H9 (cell line): ENCODE measurements around the gene CRACR2B. TPM values are rescaled to one million over a fixed set of nuclear protein-coding genes. Genes with fewer than 3 reads are reported as not detected.

Experiments
- DNase-seq: peaks from one replicate; pipeline ENCODE4 v3.0.0-alpha.2; 2017
- H2AFZ ChIP-seq: one replicate; pipeline ENCODE4 v1.6.1; 2013; ENCODE audit warnings: mild to moderate bottlenecking, low read length, control low read depth, moderate library complexity
- H2AK5ac ChIP-seq: 2 replicates; pipeline ENCODE4 v1.6.1; 2013; ENCODE audit warnings: low read length, control low read depth, mixed read lengths; ENCODE audit not compliant: insufficient read length
- H2BK120ac ChIP-seq: one replicate; pipeline ENCODE4 v1.6.1; 2013; ENCODE audit warnings: low read depth, mild to moderate bottlenecking, low read length, control low read depth, inconsistent platforms; ENCODE audit not compliant: poor library complexity, severe bottlenecking
- H2BK12ac ChIP-seq: 2 replicates; pipeline ENCODE4 v1.6.1; 2013; ENCODE audit warnings: low read length, control low read depth, mixed read lengths, low read depth; ENCODE audit not compliant: insufficient read length
- H2BK15ac ChIP-seq: 2 replicates; pipeline ENCODE4 v1.6.1; 2013; ENCODE audit warnings: low read depth, low read length, control low read depth
- H2BK20ac ChIP-seq: one replicate; pipeline ENCODE4 v1.6.1; 2013; ENCODE audit warnings: low read depth, mild to moderate bottlenecking, low read length, control low read depth, inconsistent platforms; ENCODE audit not compliant: poor library complexity, severe bottlenecking
- H2BK5ac ChIP-seq: 2 replicates; pipeline ENCODE4 v1.6.1; 2013; ENCODE audit warnings: low read length, control low read depth, mixed read lengths; ENCODE audit not compliant: insufficient read length
- H3K14ac ChIP-seq: 2 replicates; pipeline ENCODE4 v1.6.1; 2013; ENCODE audit warnings: low read length, control low read depth; ENCODE audit not compliant: insufficient read depth
- H3K18ac ChIP-seq: 2 replicates; pipeline ENCODE4 v1.6.1; 2013; ENCODE audit warnings: low read depth, mild to moderate bottlenecking, mixed read lengths, low read length, control low read depth; ENCODE audit not compliant: insufficient read length
- H3K23ac ChIP-seq: 2 replicates; pipeline ENCODE4 v1.6.1; 2013; ENCODE audit warnings: low read length, control low read depth, mixed read lengths, low read depth; ENCODE audit not compliant: insufficient read length
- H3K23me2 ChIP-seq: 2 replicates; pipeline ENCODE4 v1.6.1; 2013; ENCODE audit warnings: low read depth, mild to moderate bottlenecking, mixed read lengths, low read length, control low read depth; ENCODE audit not compliant: insufficient read length, poor library complexity, severe bottlenecking
- H3K27ac ChIP-seq: 2 replicates; pipeline ENCODE4 v1.5.1; 2013; ENCODE audit warnings: low read length, control low read depth, mixed read lengths, low read depth; ENCODE audit not compliant: insufficient read length
- H3K27me3 ChIP-seq: 2 replicates; pipeline ENCODE4 v1.6.1; 2013; ENCODE audit warnings: low read length, control low read depth, inconsistent platforms; ENCODE audit not compliant: insufficient read depth
- H3K4ac ChIP-seq: 2 replicates; pipeline ENCODE4 v1.6.1; 2013; ENCODE audit warnings: low read depth, mild to moderate bottlenecking, control low read depth, inconsistent platforms, low read length, moderate library complexity
- H3K4me1 ChIP-seq: 2 replicates; pipeline ENCODE4 v1.6.1; 2013; ENCODE audit warnings: low read length, control low read depth, inconsistent platforms; ENCODE audit not compliant: insufficient read depth
- H3K4me2 ChIP-seq: 2 replicates; pipeline ENCODE4 v1.6.1; 2013; ENCODE audit warnings: low read length, control low read depth, mixed read lengths; ENCODE audit not compliant: insufficient read length, insufficient read depth
- H3K56ac ChIP-seq: 2 replicates; pipeline ENCODE4 v1.6.1; 2013; ENCODE audit warnings: low read depth, mild to moderate bottlenecking, mixed read lengths, low read length, control low read depth; ENCODE audit not compliant: insufficient read length
- H3K79me1 ChIP-seq: 2 replicates; pipeline ENCODE4 v1.6.1; 2013; ENCODE audit warnings: low read depth, mild to moderate bottlenecking, moderate library complexity, low read length, control low read depth, inconsistent platforms; ENCODE audit not compliant: insufficient read depth, poor library complexity, severe bottlenecking
- H3K79me2 ChIP-seq: 2 replicates; pipeline ENCODE4 v1.6.1; 2013; ENCODE audit warnings: low read length, control low read depth, inconsistent platforms; ENCODE audit not compliant: insufficient read depth
- H3K9ac ChIP-seq: 2 replicates; pipeline ENCODE4 v1.6.1; 2013; ENCODE audit warnings: low read length, control low read depth, mixed read lengths; ENCODE audit not compliant: insufficient read length; ENCODE audit errors: extremely low read depth
- H3K9me3 ChIP-seq: one replicate; pipeline ENCODE4 v1.6.1; 2013; ENCODE audit warnings: low read depth, low read length, inconsistent platforms; ENCODE audit not compliant: control insufficient read depth
- H3T11ph ChIP-seq: one replicate; pipeline ENCODE4 v1.6.1; 2013; ENCODE audit warnings: mild to moderate bottlenecking, low read length, control low read depth, inconsistent platforms
- H4K20me1 ChIP-seq: one replicate; pipeline ENCODE4 v1.6.1; 2013; ENCODE audit not compliant: control insufficient read depth, insufficient read length, insufficient read depth
- H4K5ac ChIP-seq: 2 replicates; pipeline ENCODE4 v1.6.1; 2013; ENCODE audit warnings: low read depth, mild to moderate bottlenecking, mixed read lengths, low read length, control low read depth; ENCODE audit not compliant: insufficient read length
- H4K8ac ChIP-seq: replicated peaks from 2 replicates; pipeline ENCODE4 v1.6.1; 2013; ENCODE audit warnings: low read length, control low read depth, mixed read lengths, low read depth; ENCODE audit not compliant: insufficient read length
- H4K91ac ChIP-seq: 2 replicates; pipeline ENCODE4 v1.6.1; 2013; ENCODE audit warnings: low read depth, mild to moderate bottlenecking, moderate library complexity, mixed read lengths, low read length, control low read depth; ENCODE audit not compliant: insufficient read length
- H3K27ac Mint-ChIP-seq, 3 experiments: 2 replicates in 2 of 3; 3 replicates in 1 of 3; pipeline ENCODE4 v1.8.0; 2020 to 2021; ENCODE audit warnings: mixed read lengths in 3 of 3, mild to moderate bottlenecking in 1 of 3, moderate library complexity in 1 of 3
- H3K27me3 Mint-ChIP-seq: 2 replicates; pipeline ENCODE4 v1.8.0; 2021; ENCODE audit warnings: low read depth, mild to moderate bottlenecking, moderate library complexity, mixed read lengths
- H3K36me3 Mint-ChIP-seq, 3 experiments: 2 replicates in 2 of 3; 3 replicates in 1 of 3; pipeline ENCODE4 v1.8.0; 2020 to 2021; ENCODE audit warnings: low read depth in 3 of 3, mixed read lengths in 3 of 3; ENCODE audit not compliant: insufficient read depth in 1 of 3
- H3K4me1 Mint-ChIP-seq, 2 experiments: 2 replicates each; pipeline ENCODE4 v1.8.0; 2020; ENCODE audit warnings: mixed read lengths in 2 of 2
- H3K4me3 Mint-ChIP-seq, 2 experiments: 2 replicates in 1 of 2; 3 replicates in 1 of 2; pipeline ENCODE4 v1.8.0; 2020 to 2021; ENCODE audit warnings: mild to moderate bottlenecking in 2 of 2, mixed read lengths in 2 of 2, moderate library complexity in 1 of 2
- H3K9me3 Mint-ChIP-seq, 2 experiments: 2 replicates in 1 of 2; 3 replicates in 1 of 2; pipeline ENCODE4 v1.8.0; 2020; ENCODE audit warnings: mild to moderate bottlenecking in 2 of 2, mixed read lengths in 2 of 2, moderate library complexity in 1 of 2
- CTCF ChIP-seq: fragments of 200-600 bp; sonication (generic); conservative IDR thresholded peaks from 3 replicates; pipeline ENCODE4 v1.8.0; 2021; ENCODE audit warnings: antibody characterized with exemption, mild to moderate bottlenecking
- WGBS: extraction: QIAGEN DNeasy Blood & Tissue Kit; methylation state at CpG from one replicate; pipeline ENCODE4 v1.1.7; 2013; ENCODE audit warnings: missing lambda C conversion rate, low lambda C conversion rate, mixed read lengths; ENCODE audit not compliant: insufficient read length; ENCODE audit errors: extremely low coverage; 5-methylcytosine and 5-hydroxymethylcytosine counted together
- total RNA-seq: library from RNA; stranded (reverse); gene quantifications from 2 replicates; pipeline ENCODE4 v1.2.1, GENCODE V29; 2021

Gene CRACR2B
- total RNA-seq, 1 experiment from 2014 or later = 29.0 TPM

DNA sequence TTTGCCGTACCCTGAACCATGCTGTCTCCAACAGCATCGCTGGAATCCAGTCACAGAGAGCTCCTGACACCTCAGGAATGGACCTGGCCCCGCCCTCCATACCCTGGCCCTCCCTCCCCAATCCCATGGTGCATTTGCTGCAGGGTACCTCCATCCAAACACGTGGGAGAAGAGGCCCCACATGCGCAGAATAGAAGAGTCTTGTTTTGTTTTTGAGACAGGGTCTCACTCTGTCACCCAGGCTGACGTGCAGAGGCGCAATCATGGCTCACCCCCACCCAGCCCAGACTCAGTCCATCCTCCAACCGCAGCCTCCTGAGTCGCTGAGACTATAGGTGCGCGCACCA lies 11.3 kb upstream of the CRACR2B start:
- Histone ChIP-seq H3K23me2 (peaks cover 5% of the 10 kb centered on the region), H4K8ac (no peak overlapping the region), H2BK12ac (no peak overlapping the region), H3K56ac (no peak overlapping the region), H3K79me1 (no peaks in the 10 kb centered on the region), H4K5ac (no peak overlapping the region), H3K4ac (no peak overlapping the region), H3K9me3 (no peaks in the 10 kb centered on the region), H3K18ac (no peak overlapping the region), H3T11ph (no peak overlapping the region), H2BK15ac (no peak overlapping the region), H4K20me1 (no peaks in the 10 kb centered on the region), H2BK120ac (no peak overlapping the region), H2BK20ac (no peak overlapping the region), H3K4me1 (no peaks in the 10 kb centered on the region), H2BK5ac (no peak overlapping the region), H2AFZ (no peak overlapping the region), H3K9ac (no peak overlapping the region), H3K79me2 (no peaks in the 10 kb centered on the region), H4K91ac (no peak overlapping the region), H3K27ac (no peak overlapping the region), H3K23ac (no peak overlapping the region), H3K4me2 (no peak overlapping the region), H3K14ac (no peak overlapping the region; the same call in 1 of the 2 replicates), H3K27me3 (no peaks in the 10 kb centered on the region), H2AK5ac (no peak overlapping the region)
- Mint-ChIP-seq H3K9me3 (no peaks in the 10 kb centered on the region), H3K36me3 (peaks cover 16 to 28% (median 18%) of the 10 kb centered on the region in 3 experiments; a peak in 6 of 7 replicates), H3K4me3 (no peak overlapping the region), H3K27ac (peak overlapping the region in 1 of 3 experiments; percentile 63; a peak in 1 of 7 replicates), H3K27me3 (peaks cover 2% of the 10 kb centered on the region; the same call in 1 of the 2 replicates), H3K4me1 (peaks cover 11 to 27% of the 10 kb centered on the region in 2 experiments)
- no peak for TF ChIP-seq CTCF
- DNase-seq = no peak
- no CpG with 5 or more reads among the region's 11 CpGs for WGBS
